KBM-7 (cell line): Measurements from ENCODE around the gene NSD2.

Experiments
- DNase-seq: peaks from one replicate; pipeline ENCODE4 v3.0.0-alpha.2; 2015
- in situ Hi-C: fragments of 300-500 bp; cut with MboI; formaldehyde crosslinking; loops from 2 replicates; pipeline ENCODE4 v1.14.3; 2020; ENCODE audit warnings: low sequenced_read_pairs, low pct_unique_long_range_greater_than_20kb, mixed read lengths

NSD2 gene

DNA sequence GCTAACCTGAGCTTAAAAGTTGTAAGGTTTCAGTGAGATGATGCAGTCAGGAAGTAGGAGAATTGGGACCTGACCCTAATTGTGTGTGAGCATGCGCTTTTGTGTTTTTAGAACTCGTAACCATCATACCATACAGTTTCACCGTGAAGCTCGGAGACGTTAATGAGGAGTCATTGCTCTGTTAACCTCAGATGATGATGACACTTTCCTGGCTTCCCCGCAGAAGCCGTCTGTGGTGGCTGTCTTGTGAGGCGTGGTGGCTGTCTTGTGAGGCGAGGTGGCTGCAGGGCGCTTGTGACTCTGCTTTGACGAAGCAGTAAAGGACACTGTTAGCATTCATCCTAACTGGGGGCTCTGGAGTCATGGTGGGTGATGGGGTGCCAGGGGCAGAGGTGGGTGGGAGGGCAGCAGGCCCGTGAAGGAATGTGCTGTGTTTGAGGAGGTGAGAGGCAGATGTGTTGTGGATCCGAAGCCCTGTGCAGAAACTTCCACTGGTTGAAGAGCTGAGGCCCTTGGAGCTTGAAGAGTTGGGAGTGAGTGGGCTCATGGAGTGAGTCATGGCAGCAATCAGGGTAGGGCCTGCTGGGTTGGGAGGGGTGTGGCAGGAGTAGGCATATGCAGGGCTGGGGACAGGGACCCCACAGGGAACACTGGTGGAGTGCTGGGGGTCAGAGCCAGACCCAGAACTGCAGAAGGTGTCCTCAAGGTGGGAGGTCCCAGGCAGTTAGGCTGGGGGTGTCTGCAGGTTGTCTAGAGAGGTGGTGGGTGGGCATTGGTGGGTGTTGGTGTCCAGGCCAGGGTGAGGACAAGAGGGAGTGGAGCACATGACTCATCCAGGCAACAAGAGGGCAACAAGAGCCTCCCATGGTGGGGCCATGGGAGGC, 57.4 kb downstream of the NSD2 start:
- in situ Hi-C loops = no loop called here
- DNase-seq = no peak

GRCh38 chr4:1932736-1933135, 61.5 kb downstream of the NSD2 start:
- no peak for DNase-seq
- in situ Hi-C loops = no loop called here

DNA sequence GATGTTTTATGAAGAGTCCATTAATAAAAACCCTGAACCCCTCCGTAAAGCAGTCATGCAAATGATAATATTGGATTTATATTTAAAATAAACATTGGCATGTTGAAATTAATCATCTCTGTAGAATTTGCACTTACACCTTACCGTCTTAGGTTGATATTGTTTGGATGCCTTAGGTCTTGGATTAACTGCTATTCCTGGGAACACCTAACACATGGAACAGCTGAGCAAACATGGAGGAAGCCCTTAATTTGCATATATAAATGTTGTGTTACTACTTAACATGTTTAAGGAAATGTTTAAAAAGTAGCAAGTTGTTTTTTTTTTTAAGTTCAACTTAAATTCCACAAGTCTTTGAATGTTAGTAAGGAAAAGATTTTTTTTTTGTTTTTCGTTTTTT, 62.5 kb downstream of the NSD2 start:
- no peak for DNase-seq
- in situ Hi-C loops = no loop called here

GRCh38 chr4:1937550-1937949, 66.4 kb downstream of the NSD2 start:
- DNase-seq = no peak
- in situ Hi-C loops = no loop called here

GRCh38 chr4:1938027-1938426, 66.8 kb downstream of the NSD2 start:
- in situ Hi-C loops = no loop called here
- DNase-seq = no peak

DNA sequence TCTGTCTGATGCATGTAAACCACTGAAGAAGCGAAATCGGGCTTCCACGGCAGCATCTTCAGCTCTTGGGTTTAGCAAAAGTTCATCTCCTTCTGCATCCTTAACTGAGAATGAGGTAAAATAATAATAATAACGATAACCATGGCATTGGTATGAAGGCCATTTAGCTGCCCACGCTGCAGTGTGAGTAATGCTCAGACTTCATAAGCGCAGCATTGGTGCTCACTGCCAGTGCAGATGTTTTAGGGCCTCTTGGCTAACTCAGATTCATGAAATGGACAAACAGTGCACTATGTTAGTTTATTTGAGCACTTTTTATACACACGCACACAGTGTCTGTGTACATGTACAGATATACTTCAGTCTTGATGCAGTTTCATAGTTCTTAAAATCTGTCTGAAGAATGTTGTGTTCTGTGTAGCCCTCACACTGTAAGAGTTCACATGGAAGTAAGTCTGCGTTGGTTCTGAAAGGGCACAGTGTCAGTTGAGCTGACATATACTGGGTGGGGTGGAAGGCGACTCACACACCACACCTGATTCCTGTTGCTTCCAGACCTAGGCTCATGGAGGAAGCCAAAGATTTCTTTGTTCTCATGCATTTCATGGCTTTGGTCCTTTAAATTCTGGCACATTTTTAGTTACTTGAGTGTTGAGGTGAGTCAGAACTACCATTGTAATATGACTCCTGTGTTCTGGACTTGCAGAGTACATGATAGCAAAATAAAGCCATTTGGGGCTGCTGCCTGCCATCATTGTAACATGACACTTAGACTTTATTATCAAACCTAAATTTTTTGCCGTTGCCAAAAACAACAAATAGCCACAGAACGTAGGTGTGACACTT, 68.7 kb downstream of the NSD2 start:
- no peak for DNase-seq
- in situ Hi-C loops = no loop called here

GRCh38 chr4:1940566-1940965, 69.4 kb downstream of the NSD2 start:
- in situ Hi-C loops = no loop called here
- DNase-seq = no peak

- no peak for DNase-seq
- in situ Hi-C loops = no loop called here
Measured at GRCh38 chr4:1943928-1944327, 72.7 kb downstream of the NSD2 start.

DNA sequence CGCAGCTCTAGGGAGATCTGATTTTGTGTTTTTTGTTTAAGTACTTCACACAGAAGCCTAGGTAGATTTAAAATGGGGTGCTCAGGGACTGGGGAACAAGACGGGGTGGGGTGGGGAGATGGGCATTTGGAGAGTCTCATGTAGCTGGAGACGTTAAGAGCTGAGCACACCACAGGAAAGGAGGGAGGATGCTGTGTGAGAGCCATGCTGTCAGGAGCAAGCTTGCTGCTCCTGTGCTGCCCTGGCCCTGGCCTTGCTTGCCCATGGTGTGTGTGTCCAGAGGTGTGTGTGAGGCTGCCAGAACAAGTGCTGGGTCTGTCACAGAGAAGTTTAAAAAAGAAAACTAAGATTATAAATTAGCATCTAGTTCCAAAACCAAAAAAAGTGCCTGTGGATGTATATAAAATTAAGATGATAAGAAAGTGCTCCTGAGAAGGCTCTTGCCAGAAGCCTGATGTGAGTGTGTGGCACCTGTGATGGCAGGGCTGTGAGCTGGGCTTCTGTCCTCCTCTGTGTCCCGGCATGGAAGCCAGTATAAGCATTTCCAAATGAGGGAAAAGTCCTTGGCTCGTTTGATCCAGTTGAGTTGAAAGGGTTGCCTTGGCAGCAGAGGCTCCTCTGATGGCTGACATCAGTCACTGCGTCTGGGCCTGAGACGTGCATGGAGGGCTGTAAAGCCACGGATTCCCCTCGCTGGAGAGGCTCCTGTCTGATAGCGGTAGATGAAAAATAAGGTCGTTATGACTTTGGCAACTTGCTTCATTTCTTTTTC, 74.1 kb downstream of the NSD2 start:
- in situ Hi-C loops = no loop called here
- DNase-seq = no peak

GRCh38 chr4:1945912-1946311, 74.7 kb downstream of the NSD2 start:
- in situ Hi-C loops = no loop called here
- DNase-seq = no peak

- DNase-seq = no peak
- in situ Hi-C loops = no loop called here
Measured at GRCh38 chr4:1948232-1948631, 77.0 kb downstream of the NSD2 start.

DNA sequence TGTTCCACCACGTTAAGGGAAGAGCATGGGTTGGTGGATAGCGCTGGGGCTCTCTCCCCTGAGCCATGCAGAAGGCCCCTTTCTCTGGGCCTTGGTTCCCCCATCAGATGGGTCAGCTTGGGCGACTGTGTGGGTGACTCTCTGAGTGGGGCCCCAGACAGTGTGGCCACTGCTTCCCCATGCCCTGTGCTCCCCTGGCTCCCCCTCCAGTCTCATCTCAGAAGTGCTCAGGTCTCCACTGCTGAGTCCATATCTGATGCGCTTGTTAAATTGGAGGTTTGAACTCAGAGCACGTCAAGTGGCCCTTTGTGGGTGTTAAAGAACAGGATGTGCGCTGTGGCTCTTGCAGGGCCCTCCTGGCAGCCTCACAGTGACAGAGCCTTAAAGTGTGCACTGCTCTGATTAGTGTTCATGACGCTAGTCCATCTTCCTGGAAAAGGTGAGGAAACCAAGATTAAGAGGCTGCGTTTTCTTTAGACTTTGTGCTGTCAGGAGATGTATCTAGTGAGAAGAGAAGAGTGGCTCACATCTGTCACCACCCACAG, 77.8 kb downstream of the NSD2 start:
- in situ Hi-C loops = no loop called here

GRCh38 chr4:1950369-1950768, 79.2 kb downstream of the NSD2 start:
- DNase-seq = no peak
- in situ Hi-C loops = no loop called here

More for the DNA sequence above, 77.8 kb downstream of the NSD2 start:
- no peak for DNase-seq

DNA sequence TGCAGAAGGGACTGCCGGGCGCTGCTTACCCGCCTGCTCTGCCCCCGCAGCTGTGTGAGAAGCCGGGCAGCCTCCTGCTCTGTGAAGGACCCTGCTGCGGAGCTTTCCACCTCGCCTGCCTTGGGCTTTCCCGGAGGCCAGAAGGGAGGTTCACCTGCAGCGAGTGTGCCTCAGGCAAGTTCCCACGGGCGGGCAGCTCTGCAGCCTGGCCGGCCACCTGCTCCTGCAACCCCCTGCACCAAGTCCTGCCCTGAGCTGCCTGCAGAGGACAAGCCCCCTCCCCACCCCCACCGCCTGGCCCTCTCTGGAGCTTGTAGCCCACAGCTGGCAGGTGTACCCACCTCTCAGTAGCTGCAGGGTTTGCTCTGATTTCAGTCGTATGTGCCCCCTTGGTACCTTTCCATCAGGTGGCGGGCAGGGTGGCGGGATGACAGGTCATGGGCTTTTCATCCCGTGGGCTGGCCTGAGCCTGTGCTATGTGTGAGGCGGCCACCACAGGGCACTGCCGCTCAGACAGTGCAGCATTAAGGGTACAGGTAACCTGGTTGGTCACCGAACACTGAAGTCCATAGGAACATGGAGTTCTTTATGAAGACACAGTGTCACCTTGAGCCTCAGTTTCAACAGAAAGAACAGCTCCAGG, 81.0 kb downstream of the NSD2 start:
- no peak for DNase-seq
- in situ Hi-C loops = no loop called here

DNA sequence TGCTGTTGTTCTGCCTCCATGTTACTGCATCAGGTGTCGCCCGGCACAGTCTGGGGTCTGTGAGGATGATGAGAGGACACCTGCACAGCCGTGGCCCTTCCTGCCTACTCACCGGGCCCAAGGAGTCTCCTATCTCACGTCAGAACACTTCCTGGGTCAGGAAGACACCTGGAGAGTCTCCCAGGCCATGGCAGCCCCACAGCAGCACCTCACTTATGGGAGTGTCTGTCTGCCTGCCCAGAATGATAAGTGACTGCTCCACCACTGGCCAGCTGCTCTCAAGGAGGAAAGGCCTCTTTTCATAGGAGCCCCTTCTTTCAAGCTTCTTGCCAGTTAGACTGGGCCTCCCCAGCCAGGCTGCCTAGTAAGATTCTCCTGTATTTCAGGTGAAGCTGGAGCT, 81.5 kb downstream of the NSD2 start:
- in situ Hi-C loops = no loop called here
- no peak for DNase-seq

GRCh38 chr4:1953335-1953734, 82.1 kb downstream of the NSD2 start:
- no peak for DNase-seq
- in situ Hi-C loops = no loop called here

GRCh38 chr4:1956631-1957030, 85.4 kb downstream of the NSD2 start:
- DNase-seq = no peak
- in situ Hi-C loops = no loop called here

GRCh38 chr4:1958276-1959103, 87.3 kb downstream of the NSD2 start:
- in situ Hi-C loops = no loop called here
- DNase-seq = no peak
